BJ (cell line): ENCODE measurements around the gene ANKRD62. TPM values are rescaled to one million over a fixed set of nuclear protein-coding genes. Genes with fewer than 3 reads are reported as not detected.
"Not testable (repeated sequence)": the region's sequence is repeated elsewhere in the genome, so short reads cannot be mapped to it uniquely, and the experiment has no call there.

Source experiments
- CTCF ChIA-PET: fragments of 350-600 bp; formaldehyde crosslinking; extraction: SDS; loops from one replicate; lab custom pipeline; 2021; ENCODE audit warnings: antibody characterized with exemption, inconsistent platforms; lab: Yijun Ruan, JAX
- POLR2A ChIA-PET: fragments of 300-600 bp; sonication (Branson Sonifier 250); formaldehyde crosslinking; extraction: SDS; loops from one replicate; lab custom pipeline; 2021; ENCODE audit warnings: antibody characterized with exemption; lab: Charles Lee
- DNase-seq: peaks from one replicate; pipeline ENCODE4 v3.0.0-alpha.2; 2011; ENCODE audit warnings: low read depth
- H3K27me3 ChIP-seq: 2 replicates; pipeline ENCODE4 v1.6.0; 2011; ENCODE audit warnings: low read length; ENCODE audit not compliant: control insufficient read depth, insufficient read depth
- H3K36me3 ChIP-seq: 2 replicates; pipeline ENCODE4 v1.5.1; 2011; ENCODE audit warnings: low read length; ENCODE audit not compliant: control insufficient read depth, insufficient read depth
- H3K4me3 ChIP-seq: 2 replicates; pipeline ENCODE4 v1.5.1; 2011; ENCODE audit warnings: low read depth, mild to moderate bottlenecking, control low read depth, low read length
- CTCF ChIP-seq: IDR thresholded peaks from 2 replicates; pipeline ENCODE4 v1.5.1; 2011; ENCODE audit warnings: low read depth, mild to moderate bottlenecking, control low read depth, inconsistent platforms, low read length, moderate library complexity; ENCODE audit not compliant: insufficient read depth
- polyA plus RNA-seq: library from polyadenylated mRNA; depleted of rRNA; stranded (reverse); fragments of >200 nt; gene quantifications from 2 replicates; pipeline ENCODE4 v1.2.3, GENCODE V29; 2011

Gene ANKRD62
- polyA plus RNA-seq, 1 experiment = not detected

- TF ChIP-seq CTCF = no peak
- DNase-seq = no peak
- Histone ChIP-seq H3K27me3 (no peaks in the 10 kb centered on the region), H3K36me3 (no peaks in the 10 kb centered on the region), H3K4me3 (no peak overlapping the region)
- ChIA-PET CTCF (no interaction called here), POLR2A (no interaction called here)
Measured at GRCh38 chr18:12066910-12067511, 26.6 kb upstream of the ANKRD62 start.

- Histone ChIP-seq H3K4me3 (no peak overlapping the region), H3K27me3 (no peaks in the 10 kb centered on the region), H3K36me3 (no peaks in the 10 kb centered on the region)
- TF ChIP-seq CTCF = no peak
- ChIA-PET POLR2A (no interaction called here), CTCF (no interaction called here)
- no peak for DNase-seq
Measured at GRCh38 chr18:12067671-12068070, 26.0 kb upstream of the ANKRD62 start.

GRCh38 chr18:12068316-12068949, 25.2 kb upstream of the ANKRD62 start:
- H3K4me3 ChIP-seq, CTCF ChIA-PET, H3K36me3 ChIP-seq, DNase-seq, POLR2A ChIA-PET, H3K27me3 ChIP-seq: not testable (repeated sequence)

GRCh38 chr18:12068950-12069320, 24.7 kb upstream of the ANKRD62 start:
- TF ChIP-seq CTCF = no peak
- ChIA-PET CTCF (no interaction called here), POLR2A (no interaction called here)
- Histone ChIP-seq H3K4me3 (no peak overlapping the region), H3K36me3 (no peaks in the 10 kb centered on the region), H3K27me3 (no peaks in the 10 kb centered on the region)
- no peak for DNase-seq

GRCh38 chr18:12071066-12071465, 22.6 kb upstream of the ANKRD62 start:
- H3K27me3 ChIP-seq, DNase-seq, POLR2A ChIA-PET, H3K4me3 ChIP-seq, H3K36me3 ChIP-seq, CTCF ChIA-PET: not testable (repeated sequence)

GRCh38 chr18:12072996-12073395, 20.6 kb upstream of the ANKRD62 start:
- no peaks in the 10 kb centered on the region for H3K36me3 ChIP-seq
- no peak for TF ChIP-seq CTCF
- DNase-seq = no peak
- no peaks in the 10 kb centered on the region for H3K27me3 ChIP-seq
- ChIA-PET POLR2A (no interaction called here), CTCF (no interaction called here)
- H3K4me3 ChIP-seq = no peak overlapping the region
